ENCODE results near the gene LIN7C.

LIN7C gene

GRCh38 chr11:27470166-27470565 is 36.4 kb downstream of the LIN7C start:
- no peak for TF ChIP-seq CTCF (IDR thresholded peaks at IDR 0.05; ENCODE audit: control extremely low read depth, extremely low read depth, low read depth, missing control alignments)
- no peak for DNase-seq (ENCODE audit: extremely low spot score)
- ChIA-PET POLR2A (no interaction called here), CTCF (no interaction called here)

- no peak for TF ChIP-seq CTCF (IDR thresholded peaks at IDR 0.05; ENCODE audit: control extremely low read depth, extremely low read depth, low read depth, missing control alignments)
- ChIA-PET CTCF (no interaction called here), POLR2A (no interaction called here)
Observed at GRCh38 chr11:27468995-27469695, 37.4 kb downstream of the LIN7C start.

GRCh38 chr11:27468209-27468994 is 38.2 kb downstream of the LIN7C start:
- ChIA-PET CTCF (interaction anchor here (1.2 kb wide), 1 partner anchor 17 kb away, joined by 3 read pairs; no protein-coding TSS in a partner anchor), POLR2A (no interaction called here)
- no peak for TF ChIP-seq CTCF (IDR thresholded peaks at IDR 0.05; ENCODE audit: control extremely low read depth, extremely low read depth, low read depth, missing control alignments)
- DNase-seq (ENCODE audit: extremely low spot score) = no peak

More at GRCh38 chr11:27468995-27469695, 37.4 kb downstream of the LIN7C start:
- DNase-seq (ENCODE audit: extremely low spot score) = no peak

GRCh38 chr11:27467181-27467913 is 39.2 kb downstream of the LIN7C start:
- TF ChIP-seq CTCF (IDR thresholded peaks at IDR 0.05; ENCODE audit: control extremely low read depth, extremely low read depth, low read depth, missing control alignments) = no peak
- POLR2A ChIA-PET = no interaction called here
- CTCF ChIA-PET = interaction anchor here (1.2 kb wide), 1 partner anchor 18 kb away, joined by 3 read pairs; no protein-coding TSS in a partner anchor
- no peak for DNase-seq (ENCODE audit: extremely low spot score)

- no peak for TF ChIP-seq CTCF (IDR thresholded peaks at IDR 0.05; ENCODE audit: control extremely low read depth, extremely low read depth, low read depth, missing control alignments)
- DNase-seq (ENCODE audit: extremely low spot score) = no peak
- CTCF ChIA-PET = interaction anchor here (1.1 to 2.8 kb wide), 3 partner anchors 10 to 19 kb away, joined by 4 to 10 read pairs (median 6); no protein-coding TSS in a partner anchor
- POLR2A ChIA-PET = no interaction called here
Observed at GRCh38 chr11:27466363-27466762, 40.2 kb downstream of the LIN7C start.

- ChIA-PET POLR2A (no interaction called here), CTCF (interaction anchor here (1.1 to 2.8 kb wide), 4 partner anchors 9 to 34 kb away, joined by 3 to 10 read pairs (median 5); no protein-coding TSS in a partner anchor)
- no peak for TF ChIP-seq CTCF (IDR thresholded peaks at IDR 0.05; ENCODE audit: control extremely low read depth, extremely low read depth, low read depth, missing control alignments)
- no peak for DNase-seq (ENCODE audit: extremely low spot score)
Observed at GRCh38 chr11:27465629-27466028, 40.9 kb downstream of the LIN7C start.

Measured in GM10248 (cell line).